Measurements from ENCODE around the gene RGS17. TPM values are rescaled to one million over a fixed set of nuclear protein-coding genes. Genes with fewer than 3 reads are reported as not detected.

Gene RGS17
- total and polyA plus RNA-seq, 10 of the 15 experiments (the other 5 are each of a cell fraction or from before 2014, with no cell fraction given) = 0.06 to 0.29 (median 0.14) TPM; not detected in 4

DNA sequence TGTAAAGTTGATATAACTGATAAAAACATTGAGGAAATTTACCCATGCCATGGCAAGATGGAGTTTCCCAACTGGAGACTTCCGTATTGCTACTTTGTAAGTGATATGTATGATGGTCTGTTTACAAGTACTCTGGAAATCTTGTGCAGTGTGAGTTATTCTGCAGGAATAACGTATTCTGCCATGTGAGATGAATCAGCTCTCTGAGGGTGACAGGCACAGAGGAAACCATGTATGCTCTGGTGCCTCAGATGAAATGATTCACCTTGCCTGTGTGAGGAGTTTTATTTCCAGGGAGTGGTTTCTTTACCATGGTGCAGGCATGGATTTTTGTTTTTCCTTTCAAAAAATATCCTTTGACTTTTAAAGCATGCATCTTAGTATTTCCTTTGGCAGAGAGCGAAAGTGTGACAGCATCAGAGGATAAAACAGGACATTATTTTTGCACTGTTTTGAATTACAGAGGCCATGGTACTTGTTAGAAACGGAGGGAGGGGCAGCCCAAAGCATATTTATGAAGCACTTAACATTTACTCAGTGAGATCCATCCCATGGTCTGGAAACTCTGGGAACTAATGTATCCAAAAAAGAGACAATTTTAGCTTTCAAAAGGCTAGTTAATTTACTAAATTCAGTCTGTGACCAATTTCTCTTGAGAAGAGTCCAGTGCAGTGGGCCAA is 92.6 kb downstream of the RGS17 start:
- POLR2A ChIA-PET = no interaction called here
- WGBS (ENCODE audit: insufficient coverage, insufficient replicate concordance, low lambda C conversion rate, missing lambda C conversion rate) = 9% methylated on average over 4 of the region's 4 CpGs
- FAIRE-seq = no peak
- intact Hi-C loops (cut with micrococcal nuclease; ENCODE audit: unreplicated experiment) = loop anchor here (10.0 kb wide), 2 partner anchors 196 to 906 kb away; no protein-coding TSS in a partner anchor
- no peak for ATAC-seq
- Histone ChIP-seq H3K27me3 (replicated peaks in 1 of 2; ENCODE audit: control insufficient read depth in 2 of 2, insufficient read depth in 2 of 2, low read length in 1 of 2) (no peaks in the 10 kb centered on the region), H3K9me3 (replicated peaks; ENCODE audit: control insufficient read depth, insufficient read depth, low read length) (no peaks in the 10 kb centered on the region), H3K4me1 (ENCODE audit: control insufficient read depth, insufficient read depth, low read length) (no peaks in the 10 kb centered on the region), H3K27ac (ENCODE audit: control insufficient read depth, insufficient read depth) (no peak overlapping the region), H3K9ac (ENCODE audit: control insufficient read depth, insufficient read depth, low read length) (no peak overlapping the region), H3K79me2 (ENCODE audit: control insufficient read depth, insufficient read depth, low read length) (no peaks in the 10 kb centered on the region), H3K4me2 (ENCODE audit: control insufficient read depth, insufficient read depth) (no peak overlapping the region), H3K36me3 (ENCODE audit: control insufficient read depth in 2 of 2, insufficient read depth in 2 of 2, low read length in 1 of 2) (no peaks in the 10 kb centered on the region), H4K20me1 (ENCODE audit: control insufficient read depth, insufficient read depth) (no peaks in the 10 kb centered on the region), H3K4me3 (no peak overlapping the region), H2AFZ (ENCODE audit: control insufficient read depth, low read depth, low read length) (no peak overlapping the region)
- in situ Hi-C loops (cut with MboI) = loop anchor here (10.0 kb wide), 1 partner anchor 476 kb away; no protein-coding TSS in a partner anchor
- SMC1A ChIA-PET (ENCODE audit: uncharacterized antibody, unreplicated experiment) = interaction anchor here (1.4 kb wide), 1 partner anchor 69 kb away, joined by 4 read pairs; no protein-coding TSS in a partner anchor
- no peak for DNase-seq (ENCODE audit: low read depth, low spot score)
- CTCF ChIA-PET = interaction anchor here (0.9 to 2.0 kb wide), 3 partner anchors 8 to 274 kb away, joined by 3 to 8 read pairs (median 5); no protein-coding TSS in a partner anchor
- no TSS peak for BruUV-seq (replicated peaks)
- RAD21 ChIA-PET (ENCODE audit: unreplicated experiment) = no interaction called here
- TF ChIP-seq BRCA1 (IDR thresholded peaks at IDR 0.05; ENCODE audit: low read depth, low read length) (no peak), CBFB (IDR thresholded peaks at IDR 0.05; ENCODE audit: low read depth) (no peak), FOS (IDR thresholded peaks at IDR 0.05; ENCODE audit: borderline replicate concordance, extremely low read depth, insufficient read length) (no peak), ZNF207 (IDR thresholded peaks at IDR 0.05; ENCODE audit: borderline replicate concordance) (no peak), MEF2B (IDR thresholded peaks at IDR 0.05; ENCODE audit: partially characterized antibody, poor library complexity, severe bottlenecking) (no peak), GATAD2B (conservative IDR thresholded peaks at IDR 0.05; ENCODE audit: low read depth) (no peak), SREBF2 (IDR thresholded peaks at IDR 0.05; ENCODE audit: low read length) (no peak)
